GM18519 (cell line): Measurements from ENCODE around the gene MS4A4E.
"Not testable (repeated sequence)": the region's sequence is repeated elsewhere in the genome, so short reads cannot be mapped to it uniquely, and the experiment has no call there.

Source experiments
- ATAC-seq: cut with Tn5 transposase; IDR thresholded peaks from one replicate; pipeline ENCODE4 v1.9.1; 2021; ENCODE audit warnings: mild to moderate bottlenecking, moderate library complexity; ENCODE audit not compliant: unreplicated experiment, low FRiP score

MS4A4E gene

DNA sequence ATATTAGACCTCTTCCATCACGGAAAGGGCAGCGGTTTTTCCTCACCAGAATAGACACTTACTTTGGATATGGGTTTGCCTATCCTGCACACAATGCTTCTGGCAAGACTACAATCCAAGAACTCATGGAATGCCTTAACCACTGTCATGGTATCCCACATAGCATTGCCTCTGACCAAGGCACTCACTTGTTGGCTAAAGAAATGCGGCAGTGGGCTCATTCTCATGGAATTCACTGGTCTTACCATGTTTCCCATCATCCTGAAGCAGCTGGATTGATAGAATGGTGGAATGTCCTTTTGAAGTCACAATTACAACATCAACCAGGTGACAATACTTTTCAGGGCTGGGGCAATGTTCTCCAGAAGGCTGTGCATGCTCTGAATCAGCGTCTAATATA is 20.8 kb downstream of the MS4A4E start:
- no peak for ATAC-seq

- ATAC-seq, result no peak
Observed at GRCh38 chr11:60221692-60222091, 21.2 kb downstream of the MS4A4E start.

GRCh38 chr11:60221181-60221580 is 21.8 kb downstream of the MS4A4E start:
- ATAC-seq, result no peak

DNA sequence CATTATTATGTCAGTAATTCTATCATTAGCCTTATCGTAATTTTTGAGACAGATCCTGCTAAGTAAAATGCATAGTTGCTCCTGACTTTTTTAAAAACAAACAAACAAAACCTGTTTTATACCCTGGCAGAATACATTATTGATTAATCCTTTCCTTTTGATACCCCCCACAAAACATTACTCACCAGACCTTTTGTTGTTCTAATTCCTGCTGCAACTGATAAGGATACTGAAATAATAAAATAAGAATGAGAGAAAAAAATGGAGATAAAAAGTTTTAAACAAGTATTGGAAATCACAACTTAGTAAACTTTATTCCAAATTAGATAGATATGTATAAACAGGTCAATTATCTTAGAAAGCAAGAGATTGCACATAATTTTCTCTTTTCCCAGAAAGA is 28.6 kb downstream of the MS4A4E start:
- ATAC-seq, result no peak

DNA sequence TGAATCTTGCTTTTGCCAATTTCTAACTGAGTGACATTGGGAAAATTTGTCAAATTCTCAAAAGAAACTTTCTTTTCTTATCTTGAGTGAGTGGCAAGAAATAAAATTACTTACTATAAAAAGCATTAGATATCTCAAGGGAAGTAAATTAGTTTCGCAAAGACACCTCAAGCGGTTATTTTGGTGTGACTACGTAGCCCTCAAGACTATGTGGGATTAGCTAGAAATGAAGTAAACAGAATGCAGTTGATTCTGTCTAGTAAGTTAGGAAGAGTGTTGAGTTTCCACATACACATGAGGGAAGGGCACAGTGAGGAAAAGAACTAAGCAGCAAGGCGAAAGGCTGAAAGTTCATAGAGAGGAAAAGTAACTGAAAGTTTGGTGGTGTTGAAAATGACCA is 31.7 kb downstream of the MS4A4E start:
- no peak for ATAC-seq

DNA sequence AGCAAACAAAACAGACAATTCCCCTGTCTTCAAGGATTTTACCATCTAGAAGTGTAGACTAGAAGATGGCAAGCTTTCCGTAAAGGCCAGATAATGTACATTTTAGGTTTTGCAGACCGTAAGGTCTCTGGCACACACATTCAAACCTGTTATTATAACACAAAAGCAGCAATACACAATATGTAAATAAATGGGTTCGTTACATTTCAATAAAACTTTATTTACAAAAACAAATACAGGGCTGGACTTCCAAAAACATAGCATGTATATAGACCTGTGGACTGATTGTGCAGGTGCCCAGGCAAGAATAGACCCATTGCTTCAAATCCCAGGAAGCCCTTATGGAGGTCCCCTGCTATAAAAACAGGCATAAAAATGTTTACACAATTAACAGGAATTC is 33.0 kb downstream of the MS4A4E start:
- no peak for ATAC-seq

- no peak for ATAC-seq
Observed at GRCh38 chr11:60208951-60209350, 34.0 kb downstream of the MS4A4E start.

DNA sequence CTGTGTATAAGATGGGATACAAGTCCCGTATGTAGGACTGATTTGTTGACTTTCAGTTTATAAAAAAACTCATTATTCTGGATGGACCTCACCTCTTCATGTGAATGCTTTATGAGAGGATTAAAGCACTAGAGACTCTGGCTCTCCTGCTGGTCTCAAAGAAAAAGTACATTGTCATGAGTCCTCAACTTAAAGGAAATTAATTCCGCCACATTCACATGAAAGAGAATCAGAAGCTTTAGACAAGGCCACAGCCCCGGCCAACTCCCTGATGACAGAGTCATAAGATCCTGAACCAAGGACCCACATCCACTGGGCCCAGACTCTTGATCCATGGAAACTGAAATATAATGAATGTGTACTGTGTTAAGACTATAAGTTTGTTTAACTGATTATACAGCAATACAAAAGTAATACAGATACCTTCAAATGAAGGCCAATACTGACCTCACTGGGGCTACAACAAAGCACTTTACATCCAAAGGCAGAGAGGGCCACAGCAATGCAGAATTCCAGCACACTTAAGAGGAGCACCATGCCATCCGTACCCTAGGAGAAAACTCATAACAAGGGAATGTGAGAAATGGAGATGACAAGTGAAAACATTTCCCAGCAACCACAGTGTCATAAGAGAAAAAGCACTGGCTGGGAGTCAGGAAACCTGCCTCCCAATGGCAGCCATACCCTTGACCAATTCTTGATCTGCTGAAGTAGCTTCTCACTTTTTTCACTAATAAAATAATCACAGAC is 34.6 kb downstream of the MS4A4E start:
- ATAC-seq, result no peak

DNA sequence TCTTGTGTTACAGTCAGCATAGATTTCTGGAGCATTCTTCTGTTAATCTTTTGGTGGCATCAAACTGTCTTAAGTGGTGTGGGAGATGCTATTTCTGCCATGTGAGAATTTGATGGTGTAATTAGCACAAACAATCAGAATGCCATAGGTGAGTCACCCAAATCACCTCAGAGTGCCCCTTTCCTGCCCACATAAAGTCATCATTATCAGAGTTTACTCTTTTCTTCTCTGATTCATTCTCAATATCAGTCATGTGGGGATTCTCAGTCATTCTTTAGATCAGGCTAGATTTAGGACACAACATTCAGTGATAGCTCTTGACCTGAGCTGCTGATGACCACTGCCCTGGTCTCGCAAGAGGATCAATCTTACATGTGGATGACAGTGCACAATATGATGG is 36.3 kb downstream of the MS4A4E start:
- ATAC-seq, result no peak

DNA sequence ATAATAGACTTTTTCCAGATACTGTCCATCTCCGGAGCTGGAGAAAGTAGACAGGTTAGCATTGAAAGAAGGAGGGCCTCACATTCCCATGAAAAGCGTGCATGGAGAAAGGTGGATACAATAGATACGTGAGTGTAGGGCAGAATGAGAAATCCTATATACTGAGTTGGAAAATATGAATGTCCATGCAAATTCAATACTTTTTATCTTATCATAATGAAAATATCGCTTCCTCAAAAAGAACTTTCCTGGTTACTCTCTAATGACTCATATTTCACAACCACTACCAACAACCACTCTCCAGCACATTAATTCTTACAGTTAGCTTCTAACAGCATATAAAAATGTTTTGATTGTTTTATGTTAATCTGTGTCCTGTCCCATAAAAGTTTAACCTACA is 38.0 kb downstream of the MS4A4E start:
- ATAC-seq, result no peak

DNA sequence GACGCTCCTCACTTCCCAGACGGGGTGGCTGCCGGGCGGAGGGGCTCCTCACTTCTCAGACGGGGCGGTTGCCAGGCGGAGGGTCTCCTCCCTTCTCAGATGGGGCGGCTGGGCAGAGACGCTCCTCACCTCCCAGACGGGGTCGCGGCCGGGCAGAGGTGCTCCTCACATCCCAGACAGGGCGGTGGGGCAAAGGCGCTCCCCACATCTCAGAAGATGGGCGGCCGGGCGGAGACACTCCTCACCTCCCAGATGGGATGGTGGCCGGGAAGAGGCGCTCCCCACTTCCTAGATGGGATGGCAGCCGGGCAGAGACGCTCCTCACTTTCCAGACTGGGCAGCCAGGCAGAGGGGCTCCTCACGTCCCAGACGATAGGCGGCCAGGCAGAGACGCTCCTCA is 41.6 kb downstream of the MS4A4E start:
- ATAC-seq, result not testable (repeated sequence)

DNA sequence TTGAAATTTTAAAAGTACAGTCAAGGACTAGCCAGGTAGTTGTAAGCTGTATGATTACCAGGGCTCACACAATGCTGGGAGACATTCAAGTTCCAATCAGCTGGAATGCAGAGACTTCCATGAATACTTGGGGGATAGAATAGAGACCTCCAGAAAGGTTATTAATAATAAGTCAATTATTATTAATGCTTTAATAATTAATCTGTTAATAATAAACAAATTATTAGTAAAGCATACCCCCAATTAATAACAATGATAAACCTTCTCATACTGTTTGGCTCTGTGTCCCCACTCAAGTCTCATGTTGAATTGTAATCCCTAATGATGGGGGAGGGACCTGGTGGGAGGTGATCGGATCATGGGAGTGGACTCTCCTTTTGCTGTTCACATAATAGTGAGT is 45.5 kb downstream of the MS4A4E start:
- no peak for ATAC-seq

GRCh38 chr11:60195923-60196368 is 47.0 kb downstream of the MS4A4E start:
- ATAC-seq, result peak; percentile 53

DNA sequence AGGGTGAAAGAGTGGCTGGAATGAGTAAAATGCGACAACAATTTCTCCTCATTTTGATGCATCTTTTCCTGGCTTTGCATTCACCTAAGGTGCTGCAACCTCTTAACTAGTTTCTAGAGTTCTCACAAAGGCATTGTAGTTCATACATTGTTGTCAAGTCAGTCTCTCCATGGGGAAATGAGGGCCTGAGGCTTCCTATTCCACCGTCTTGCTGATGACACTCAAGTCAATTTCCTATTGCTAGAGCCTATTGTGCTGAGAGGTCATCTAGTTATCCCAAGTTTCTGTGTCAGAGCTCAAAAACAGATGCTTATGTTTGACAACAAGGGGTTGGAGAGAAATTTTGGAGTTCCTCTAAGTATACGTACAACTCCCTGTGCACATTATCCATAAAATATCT is 48.4 kb downstream of the MS4A4E start:
- ATAC-seq, result no peak

GRCh38 chr11:60193687-60194433 is 49.1 kb downstream of the MS4A4E start:
- ATAC-seq, result peak; percentile 93

DNA sequence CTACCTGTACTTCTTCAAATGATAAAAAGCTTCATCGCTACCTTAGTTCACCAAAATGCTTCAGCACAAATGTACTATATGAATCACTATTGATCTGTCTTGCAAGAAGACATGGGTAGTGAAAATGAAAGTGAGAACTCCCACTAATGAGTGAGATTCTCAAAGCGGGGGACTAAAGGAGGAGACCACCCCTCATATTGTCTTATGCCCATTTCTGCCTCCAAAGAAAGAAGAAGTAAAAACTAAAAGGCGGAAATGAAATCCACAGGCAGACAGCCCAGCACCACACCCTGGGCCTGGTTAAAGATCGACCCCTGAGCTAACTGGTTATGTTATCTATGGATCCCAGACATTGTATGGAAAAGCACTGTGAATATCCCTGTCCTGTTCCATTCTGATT is 50.4 kb downstream of the MS4A4E start:
- not testable (repeated sequence) for ATAC-seq

- ATAC-seq, result not testable (repeated sequence)
Observed at GRCh38 chr11:60188481-60188880, 54.5 kb downstream of the MS4A4E start.

DNA sequence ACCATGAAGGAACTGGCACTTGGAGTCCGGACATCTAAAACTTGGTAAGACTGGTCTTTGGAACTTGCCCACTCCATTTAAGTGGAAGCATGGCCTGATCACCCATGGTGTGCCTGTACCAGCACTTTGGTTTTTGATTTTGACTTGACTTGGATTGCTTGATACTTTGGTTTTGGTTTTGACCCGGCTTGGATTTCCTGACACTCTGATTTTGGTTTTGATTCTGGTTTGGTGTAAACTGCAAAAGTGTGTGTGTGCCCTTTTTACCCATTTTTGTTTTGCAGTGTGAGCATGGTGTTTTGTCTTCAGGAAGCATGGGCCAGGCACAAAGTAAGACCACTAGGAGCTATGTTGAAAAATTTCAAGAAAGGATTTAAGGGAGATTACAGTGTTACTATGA is 56.8 kb downstream of the MS4A4E start:
- not testable (repeated sequence) for ATAC-seq

GRCh38 chr11:60185512-60185827 is 57.5 kb downstream of the MS4A4E start:
- not testable (repeated sequence) for ATAC-seq

GRCh38 chr11:60184824-60185511 is 58.0 kb downstream of the MS4A4E start:
- ATAC-seq, result peak; percentile 53

DNA sequence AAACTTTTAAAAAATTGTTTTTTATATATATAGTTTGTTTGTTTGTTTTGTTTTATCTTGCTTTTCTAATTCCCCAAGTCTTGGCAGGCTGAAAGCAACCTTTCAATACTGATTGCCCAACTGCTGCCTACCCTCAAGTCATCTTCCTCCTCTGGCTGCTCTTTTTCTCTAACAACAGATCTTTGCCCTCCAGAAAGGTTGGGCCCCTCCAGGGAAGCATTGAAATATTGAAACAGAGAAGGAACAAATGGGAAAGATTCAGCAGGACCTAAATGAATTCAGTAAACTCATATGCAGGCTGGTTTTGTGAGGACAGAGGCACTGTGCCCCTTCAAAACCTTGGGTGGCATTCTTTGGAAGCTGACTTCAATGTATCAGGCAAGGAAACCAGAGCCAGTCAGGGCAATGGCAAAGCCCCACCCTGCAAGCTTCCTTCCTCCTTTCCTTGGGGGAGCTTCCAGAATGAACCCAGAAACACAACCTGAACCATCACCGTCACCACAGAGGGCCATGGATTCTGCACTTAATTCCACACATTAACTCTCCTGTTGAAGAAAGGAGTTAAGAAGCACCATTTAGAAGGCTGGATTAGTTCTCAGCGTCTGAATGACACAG is 59.2 kb downstream of the MS4A4E start:
- ATAC-seq, result no peak
